NOMO-1 (cell line): ENCODE measurements around the gene ADAM33.

Source experiments
- DNase-seq, 2 experiments: peaks; one replicate each; lab custom pipeline; 2025; ENCODE audit not compliant: unreplicated experiment in 2 of 2; lab: John Stamatoyannopoulos, UW

Gene ADAM33

GRCh38 chr20:3689978-3690377, 8.2 kb upstream of the ADAM33 start:
- no peak for DNase-seq

- DNase-seq: no peak
Observed at GRCh38 chr20:3687655-3688054, 5.8 kb upstream of the ADAM33 start.

GRCh38 chr20:3686867-3687321, 5.1 kb upstream of the ADAM33 start:
- no peak for DNase-seq

GRCh38 chr20:3686421-3686820, 4.6 kb upstream of the ADAM33 start:
- no peak for DNase-seq

GRCh38 chr20:3685341-3685740, 3.5 kb upstream of the ADAM33 start:
- DNase-seq: no peak

GRCh38 chr20:3681352-3681930, 369 bp downstream of the ADAM33 start:
- DNase-seq: no peak

- DNase-seq: no peak
Observed at GRCh38 chr20:3680701-3681351, 984 bp downstream of the ADAM33 start.

- no peak for DNase-seq
Observed at GRCh38 chr20:3679749-3680700, 1.8 kb downstream of the ADAM33 start.

- no peak for DNase-seq
Observed at GRCh38 chr20:3678856-3679720, 2.7 kb downstream of the ADAM33 start.

- no peak for DNase-seq
Observed at GRCh38 chr20:3678198-3678597, 3.6 kb downstream of the ADAM33 start.

- no peak for DNase-seq
Observed at GRCh38 chr20:3677733-3678132, 4.1 kb downstream of the ADAM33 start.

GRCh38 chr20:3674995-3675900, 6.6 kb downstream of the ADAM33 start:
- no peak for DNase-seq

GRCh38 chr20:3674447-3674846, 7.4 kb downstream of the ADAM33 start:
- no peak for DNase-seq

GRCh38 chr20:3673221-3674070, 8.4 kb downstream of the ADAM33 start:
- no peak for DNase-seq

- peak in 1 of 2 experiments; percentile 19 for DNase-seq
Observed at GRCh38 chr20:3672547-3673171, 9.2 kb downstream of the ADAM33 start.

- no peak for DNase-seq
Observed at GRCh38 chr20:3671986-3672546, 9.7 kb downstream of the ADAM33 start.

- no peak for DNase-seq
Observed at GRCh38 chr20:3670945-3671344, 10.9 kb downstream of the ADAM33 start.

GRCh38 chr20:3670511-3670910, 11.3 kb downstream of the ADAM33 start:
- DNase-seq: no peak
